RPMI8226 (cell line): ENCODE data around the gene PPARG.

Experiments used
- DNase-seq: peaks from one replicate; pipeline ENCODE4 v3.0.0-alpha.2; 2015

PPARG gene

GRCh38 chr3:12345584-12346494, 57.0 kb downstream of the PPARG start:
- no peak for DNase-seq

GRCh38 chr3:12347301-12347700, 58.4 kb downstream of the PPARG start:
- DNase-seq: no peak

GRCh38 chr3:12349895-12350811, 61.3 kb downstream of the PPARG start:
- no peak for DNase-seq

DNA sequence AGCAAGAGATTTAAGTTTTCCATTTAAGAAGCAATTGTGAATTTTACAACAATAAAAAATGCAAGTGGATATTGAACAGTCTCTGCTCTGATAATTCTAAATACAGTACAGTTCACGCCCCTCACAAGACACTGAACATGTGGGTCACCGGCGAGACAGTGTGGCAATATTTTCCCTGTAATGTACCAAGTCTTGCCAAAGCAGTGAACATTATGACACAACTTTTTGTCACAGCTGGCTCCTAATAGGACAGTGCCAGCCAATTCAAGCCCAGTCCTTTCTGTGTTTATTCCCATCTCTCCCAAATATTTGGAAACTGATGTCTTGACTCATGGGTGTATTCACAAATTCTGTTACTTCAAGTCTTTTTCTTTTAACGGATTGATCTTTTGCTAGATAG, 62.3 kb downstream of the PPARG start:
- DNase-seq: no peak

GRCh38 chr3:12352253-12352652, 63.4 kb downstream of the PPARG start:
- DNase-seq: no peak

DNA sequence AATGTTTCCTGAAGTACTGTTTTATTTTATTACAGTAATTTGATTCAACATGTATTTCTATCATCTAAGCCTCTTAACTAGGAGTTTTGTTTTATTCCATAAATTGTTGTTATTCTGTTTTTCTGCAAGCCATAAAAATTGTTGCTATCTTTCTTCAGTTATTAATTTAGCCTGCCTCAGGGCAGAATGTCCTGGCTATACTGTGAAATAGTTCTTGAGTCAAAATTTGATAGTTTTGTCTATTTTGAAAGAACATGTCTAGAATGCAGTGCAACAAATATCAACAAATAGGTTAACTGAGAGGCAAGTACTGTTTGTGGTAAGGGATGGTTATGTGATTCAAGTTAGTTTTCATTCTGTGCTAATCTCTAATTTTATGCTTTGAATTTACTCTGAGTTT, 63.9 kb downstream of the PPARG start:
- no peak for DNase-seq

GRCh38 chr3:12353796-12354525, 65.1 kb downstream of the PPARG start:
- no peak for DNase-seq

DNA sequence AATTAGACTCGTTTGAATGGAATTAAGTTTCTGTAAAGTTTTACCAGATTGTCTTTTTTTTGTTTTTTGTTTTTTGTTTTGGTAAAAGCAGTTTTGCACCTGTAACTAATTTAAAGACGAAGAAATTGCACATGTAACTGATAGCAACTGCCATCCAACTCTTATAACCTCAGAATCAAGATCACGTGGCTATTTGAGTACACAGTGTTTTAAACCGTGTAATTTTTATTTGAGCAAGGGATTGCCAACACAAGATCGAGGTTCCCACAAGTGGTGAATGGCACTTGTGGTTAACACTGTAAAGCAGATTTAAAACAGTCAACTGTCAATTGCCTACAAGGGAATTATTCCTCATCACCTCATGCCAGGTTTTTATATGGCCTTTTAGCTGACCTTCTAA, 67.3 kb downstream of the PPARG start:
- no peak for DNase-seq

GRCh38 chr3:12356996-12357395, 68.1 kb downstream of the PPARG start:
- no peak for DNase-seq

DNA sequence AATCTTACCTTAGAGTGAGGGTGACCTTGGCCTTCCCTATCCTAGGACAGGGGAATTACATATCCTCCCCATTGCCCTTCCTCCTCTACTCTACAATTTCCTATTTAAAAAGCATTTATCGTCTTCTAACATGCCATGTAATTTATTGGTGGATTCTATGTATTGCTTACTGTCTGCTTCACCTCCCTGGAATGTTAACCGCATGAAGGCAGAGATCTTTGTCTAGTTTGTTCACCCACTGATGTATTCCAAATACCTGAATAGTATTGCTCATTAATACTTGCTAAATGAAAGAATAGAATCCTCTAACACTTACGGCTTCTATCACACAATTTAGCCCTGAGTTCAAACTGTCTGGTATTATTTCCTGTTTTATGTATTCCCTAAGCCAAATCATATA, 68.6 kb downstream of the PPARG start:
- no peak for DNase-seq

DNA sequence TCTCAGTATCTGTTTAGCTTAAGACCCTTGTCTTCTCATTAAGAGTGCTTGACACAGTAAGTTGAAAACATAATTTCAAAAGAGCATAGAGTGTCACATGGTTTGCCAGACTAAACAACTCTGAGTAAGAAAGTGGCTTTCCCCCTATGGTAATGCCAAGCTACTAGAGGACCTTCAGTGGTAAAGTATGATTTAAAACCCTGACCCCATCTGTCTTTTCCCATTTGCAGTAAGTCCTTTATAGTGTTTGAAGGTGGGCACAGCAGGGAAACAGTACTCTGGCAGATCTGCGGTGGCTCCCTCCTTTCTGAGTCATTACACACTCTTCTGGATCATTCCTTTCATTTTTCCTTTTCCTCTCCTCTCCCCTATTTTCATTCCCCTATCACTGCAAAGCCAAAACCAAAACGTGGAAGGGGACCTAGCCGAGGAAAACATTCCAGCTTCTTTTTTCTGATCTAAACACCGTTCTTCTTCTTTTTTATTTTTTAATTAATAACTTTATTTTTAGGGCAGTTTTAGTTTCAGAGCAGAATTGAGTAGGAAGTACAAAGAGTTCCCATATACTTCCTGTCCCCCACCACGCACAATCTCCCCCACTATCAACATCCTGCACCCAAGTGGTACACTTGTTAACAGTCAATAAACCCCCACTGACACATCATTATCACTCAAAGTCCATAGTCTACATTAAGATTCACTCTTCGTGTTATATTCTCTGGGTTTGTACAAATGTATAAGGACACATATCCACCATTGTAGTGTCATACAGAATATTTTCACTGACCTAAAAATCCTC, 74.7 kb downstream of the PPARG start:
- DNase-seq: no peak

DNA sequence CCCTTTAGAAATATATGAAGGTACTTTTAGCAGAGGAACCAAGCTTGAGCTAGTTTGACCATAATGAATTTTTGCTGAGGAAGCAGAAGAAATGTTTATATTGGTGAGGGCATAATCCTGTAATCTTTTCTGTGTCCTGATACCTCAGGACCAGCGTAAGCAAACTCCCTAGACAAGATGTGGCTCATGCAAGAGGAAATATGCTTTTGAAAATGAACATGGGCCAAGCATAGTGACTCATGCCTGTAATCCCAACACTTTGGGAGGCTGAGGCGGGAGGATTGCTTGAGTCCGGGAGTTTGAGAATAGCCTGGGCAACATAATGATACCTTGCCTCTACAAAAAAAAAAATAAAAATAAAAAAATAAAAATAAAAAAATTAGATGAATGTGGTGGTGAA, 78.5 kb downstream of the PPARG start:
- no peak for DNase-seq

DNA sequence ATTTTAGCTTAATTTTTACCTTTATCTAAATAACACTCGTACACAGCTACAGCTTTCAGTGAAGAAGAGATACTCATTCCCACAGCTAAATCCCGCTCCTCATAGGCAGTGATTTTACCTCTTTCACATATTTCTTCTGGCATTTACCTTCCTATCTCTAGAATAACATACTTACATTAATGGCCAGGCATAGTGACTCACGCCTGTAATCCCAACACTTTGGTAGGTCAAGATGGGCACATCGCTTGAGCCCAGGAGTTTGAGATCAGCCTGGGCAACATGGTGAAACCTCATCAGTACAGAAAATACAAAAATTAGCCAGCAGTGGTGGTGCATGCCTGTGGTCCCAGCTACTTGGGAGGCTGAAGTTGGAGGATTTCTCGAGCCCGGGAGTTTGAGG, 80.2 kb downstream of the PPARG start:
- no peak for DNase-seq

- no peak for DNase-seq
These were observed 80.7 kb downstream of the PPARG start for GRCh38 chr3:12369598-12369997.

GRCh38 chr3:12370758-12371157, 81.9 kb downstream of the PPARG start:
- no peak for DNase-seq

GRCh38 chr3:12371525-12372140, 82.8 kb downstream of the PPARG start:
- no peak for DNase-seq

- DNase-seq: no peak
These were observed 83.9 kb downstream of the PPARG start for GRCh38 chr3:12372741-12373280.

DNA sequence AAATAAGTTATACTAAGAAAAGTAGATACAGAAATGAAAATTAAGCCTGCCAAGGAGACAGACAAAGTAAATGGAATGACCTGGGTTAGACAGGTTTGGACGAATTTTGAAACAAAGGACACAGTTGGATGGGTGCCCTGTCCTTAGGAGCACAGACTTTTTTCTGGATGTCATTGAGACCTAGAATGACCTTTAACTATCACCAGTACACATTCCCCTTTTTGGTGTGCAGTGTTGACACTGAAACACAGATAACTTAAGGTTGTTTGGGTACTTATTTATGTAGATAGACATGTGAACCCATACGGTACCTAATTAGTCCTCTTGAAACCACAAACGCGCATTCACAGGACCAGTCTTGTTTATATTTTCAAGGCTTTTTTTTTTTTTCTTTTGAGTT, 86.7 kb downstream of the PPARG start:
- no peak for DNase-seq

DNA sequence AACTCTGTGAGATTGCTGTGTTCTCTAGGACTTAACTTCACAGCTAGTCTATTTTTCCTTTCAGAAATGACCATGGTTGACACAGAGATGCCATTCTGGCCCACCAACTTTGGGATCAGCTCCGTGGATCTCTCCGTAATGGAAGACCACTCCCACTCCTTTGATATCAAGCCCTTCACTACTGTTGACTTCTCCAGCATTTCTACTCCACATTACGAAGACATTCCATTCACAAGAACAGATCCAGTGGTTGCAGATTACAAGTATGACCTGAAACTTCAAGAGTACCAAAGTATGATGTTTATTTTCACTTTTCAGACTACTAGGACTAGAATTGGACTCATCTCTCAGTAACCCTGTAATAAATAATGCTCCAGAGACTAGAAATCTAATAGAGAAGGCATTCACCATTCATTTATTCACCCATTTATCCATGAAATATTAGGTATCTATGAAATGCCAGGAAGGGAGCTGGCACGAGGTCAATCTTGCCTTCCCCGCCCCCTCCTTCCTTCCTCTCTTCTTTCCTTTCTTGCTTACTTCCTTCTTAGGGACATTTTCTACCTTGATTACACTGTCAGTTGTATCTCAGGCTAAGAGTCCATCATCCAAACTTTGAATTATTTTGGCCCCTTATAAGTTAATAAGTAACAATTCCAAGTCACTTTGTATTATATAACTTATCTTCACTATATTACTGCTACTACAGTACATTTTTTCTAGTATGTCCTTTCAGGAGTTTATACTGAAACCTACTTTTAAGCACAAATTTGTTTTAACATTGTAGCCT, 91.0 kb downstream of the PPARG start:
- DNase-seq: no peak

GRCh38 chr3:12380461-12380860, 91.6 kb downstream of the PPARG start:
- DNase-seq: no peak

DNA sequence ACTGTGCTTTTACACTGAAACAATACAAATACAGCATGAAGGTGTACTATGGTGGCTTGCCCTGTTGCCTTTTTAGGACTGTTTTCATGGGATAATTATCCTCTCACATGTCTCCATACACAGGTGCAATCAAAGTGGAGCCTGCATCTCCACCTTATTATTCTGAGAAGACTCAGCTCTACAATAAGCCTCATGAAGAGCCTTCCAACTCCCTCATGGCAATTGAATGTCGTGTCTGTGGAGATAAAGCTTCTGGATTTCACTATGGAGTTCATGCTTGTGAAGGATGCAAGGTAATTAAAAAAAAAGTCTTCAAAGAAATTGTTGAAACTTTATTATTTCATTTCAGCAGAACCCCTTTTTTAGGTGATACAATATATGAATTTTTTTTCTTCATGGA, 92.3 kb downstream of the PPARG start:
- DNase-seq: no peak
